HG03460 (cell line): Measurements from ENCODE around the gene PANK2.
"Not testable (repeated sequence)": the region's sequence is repeated elsewhere in the genome, so short reads cannot be mapped to it uniquely, and the experiment has no call there.

ENCODE experiments used
- ATAC-seq: cut with Tn5 transposase; IDR thresholded peaks from one replicate; pipeline ENCODE4 v1.9.1; 2021; ENCODE audit not compliant: unreplicated experiment

The PANK2 gene

GRCh38 chr20:3869839-3870634 is 19.1 kb upstream of the PANK2 start:
- no peak for ATAC-seq

GRCh38 chr20:3871550-3872265 is 17.5 kb upstream of the PANK2 start:
- no peak for ATAC-seq

GRCh38 chr20:3873507-3873906 is 15.7 kb upstream of the PANK2 start:
- no peak for ATAC-seq

GRCh38 chr20:3874194-3874844 is 14.9 kb upstream of the PANK2 start:
- no peak for ATAC-seq

- no peak for ATAC-seq
Observed at GRCh38 chr20:3875378-3875974, 13.7 kb upstream of the PANK2 start.

GRCh38 chr20:3876000-3876399 is 13.2 kb upstream of the PANK2 start:
- no peak for ATAC-seq

GRCh38 chr20:3876676-3877075 is 12.5 kb upstream of the PANK2 start:
- no peak for ATAC-seq

GRCh38 chr20:3878921-3879274 is 10.3 kb upstream of the PANK2 start:
- ATAC-seq, result not testable (repeated sequence)

GRCh38 chr20:3885715-3886114 is 3.5 kb upstream of the PANK2 start:
- ATAC-seq, result no peak

- no peak for ATAC-seq
Observed at GRCh38 chr20:3887876-3888620, 1.1 kb upstream of the PANK2 start.

- peak; percentile 26 for ATAC-seq
Observed at GRCh38 chr20:3889489-3890397, 556 bp downstream of the PANK2 start.

- no peak for ATAC-seq
Observed at GRCh38 chr20:3890398-3890751, 1.2 kb downstream of the PANK2 start.

- ATAC-seq, result no peak
Observed at GRCh38 chr20:3890999-3891929, 2.1 kb downstream of the PANK2 start.

- ATAC-seq, result no peak
Observed at GRCh38 chr20:3894796-3895195, 5.6 kb downstream of the PANK2 start.

- ATAC-seq, result no peak
Observed at GRCh38 chr20:3896302-3896701, 7.1 kb downstream of the PANK2 start.

GRCh38 chr20:3896853-3897583 is 7.8 kb downstream of the PANK2 start:
- no peak for ATAC-seq

- not testable (repeated sequence) for ATAC-seq
Observed at GRCh38 chr20:3898181-3898580, 9.0 kb downstream of the PANK2 start.

GRCh38 chr20:3898639-3899038 is 9.5 kb downstream of the PANK2 start:
- no peak for ATAC-seq
